HepG2 (cell line): ENCODE measurements around the gene ITPRIP. TPM values are rescaled to one million over a fixed set of nuclear protein-coding genes. Genes with fewer than 3 reads are reported as not detected.

Source experiments
- BHLHE40 ChIP-seq: IDR thresholded peaks from 2 replicates; pipeline ENCODE4 v1.6.1; 2011; ENCODE audit warnings: low read length, improper control_type of control experiment
- FOXC1 ChIP-seq: sonication (generic); formaldehyde crosslinking; IDR thresholded peaks from 2 replicates; pipeline ENCODE4 v1.8.0; 2022; ENCODE audit warnings: mild to moderate bottlenecking, missing genetic modification reagents, borderline replicate concordance
- HMG20A ChIP-seq: IDR thresholded peaks from 2 replicates; pipeline ENCODE4 v1.6.1; 2016; ENCODE audit warnings: borderline replicate concordance
- HNF4A ChIP-seq: sonication (generic); formaldehyde crosslinking; IDR thresholded peaks from 2 replicates; pipeline ENCODE4 v1.4.0; 2020; ENCODE audit warnings: missing genetic modification reagents
- MAFG ChIP-seq: sonication (generic); formaldehyde crosslinking; IDR thresholded peaks from 2 replicates; pipeline ENCODE4 v1.5.1; 2020; ENCODE audit warnings: mild to moderate bottlenecking, missing genetic modification reagents
- SAFB2 ChIP-seq: sonication (generic); formaldehyde crosslinking; IDR thresholded peaks from 2 replicates; pipeline ENCODE4 v1.5.1; 2020; ENCODE audit warnings: missing genetic modification reagents, low read depth, mild to moderate bottlenecking, borderline replicate concordance
- SP1 ChIP-seq, 2 experiments: fragments of 450-650 bp in 1 of 2; sonication (generic) in 1 of 2; formaldehyde crosslinking in 1 of 2; IDR thresholded peaks; 2 replicates each; pipeline versions ENCODE4 v1.4.0 to v1.6.1; 2016 to 2020; ENCODE audit warnings: missing genetic modification reagents in 1 of 2
- ZFY ChIP-seq: sonication (generic); formaldehyde crosslinking; IDR thresholded peaks from 2 replicates; pipeline ENCODE4 v1.4.0; 2020; ENCODE audit warnings: missing genetic modification reagents
- ZKSCAN8 ChIP-seq: IDR thresholded peaks from 2 replicates; pipeline ENCODE4 v1.6.1; 2016; ENCODE audit warnings: borderline replicate concordance, missing genetic modification reagents, missing compliant biosample characterization
- ZNF207 ChIP-seq: fragments of 450-650 bp; IDR thresholded peaks from 2 replicates; pipeline ENCODE4 v1.6.1; 2016; ENCODE audit warnings: antibody characterized with exemption, borderline replicate concordance
- ZNF431 ChIP-seq: sonication (generic); formaldehyde crosslinking; IDR thresholded peaks from 2 replicates; pipeline ENCODE4 v1.9.0; 2022; ENCODE audit warnings: missing genetic modification reagents, low read depth, mild to moderate bottlenecking, borderline replicate concordance
- ZNF484 ChIP-seq: sonication (generic); formaldehyde crosslinking; IDR thresholded peaks from 2 replicates; pipeline ENCODE4 v1.5.1; 2020; ENCODE audit warnings: mild to moderate bottlenecking, low read depth, missing genetic modification reagents, borderline replicate concordance
- polyA plus RNA-seq, 8 experiments: library from polyadenylated mRNA; depleted of rRNA in 3 of 8; stranded (reverse) in 7 of 8; unstranded in 1 of 8; fragments of >200 nt; fragmentation: Illumina TruSeq in 4 of 8; extraction: Trizol in 4 of 8; gene quantifications; 2 replicates each; pipeline versions ENCODE4 v1.2.1 to v1.2.3, GENCODE V29; 2011 to 2016; ENCODE audit warnings: low read depth in 4 of 8, missing spikeins in 1 of 8, mixed read lengths in 1 of 8; ENCODE audit not compliant: insufficient read depth in 1 of 8
- total RNA-seq, 5 experiments: library from RNA; depleted of rRNA; stranded (reverse); fragments of >200 nt; fragmentation: Illumina TruSeq; extraction: Trizol; gene quantifications; 2 replicates each; pipeline ENCODE4 v1.2.3, GENCODE V29; 2016; ENCODE audit warnings: low read depth in 1 of 5
- TF ChIP-seq, protein P1 (sequence below): sonication (generic); formaldehyde crosslinking; IDR thresholded peaks from 2 replicates; pipeline ENCODE4 v1.4.0; 2020; ENCODE audit warnings: mild to moderate bottlenecking, missing genetic modification reagents
- TF ChIP-seq, protein P2 (sequence below): sonication (generic); formaldehyde crosslinking; IDR thresholded peaks from 2 replicates; pipeline ENCODE4 v1.4.0; 2020; ENCODE audit warnings: missing genetic modification reagents, borderline replicate concordance
- TF ChIP-seq, protein P3 (sequence below): sonication (generic); formaldehyde crosslinking; IDR thresholded peaks from 2 replicates; pipeline ENCODE4 v1.8.0; 2022; ENCODE audit warnings: missing genetic modification reagents, mild to moderate bottlenecking, moderate library complexity, borderline replicate concordance
- TF ChIP-seq, protein P4 (sequence below): sonication (generic); formaldehyde crosslinking; IDR thresholded peaks from 2 replicates; pipeline ENCODE4 v1.4.0; 2020; ENCODE audit warnings: missing genetic modification reagents

The ITPRIP gene
- total and polyA plus RNA-seq, 2 of the 13 experiments (the other 11 are each of a cell fraction or from before 2014, with no cell fraction given), result 1.00 to 2.8 TPM

DNA sequence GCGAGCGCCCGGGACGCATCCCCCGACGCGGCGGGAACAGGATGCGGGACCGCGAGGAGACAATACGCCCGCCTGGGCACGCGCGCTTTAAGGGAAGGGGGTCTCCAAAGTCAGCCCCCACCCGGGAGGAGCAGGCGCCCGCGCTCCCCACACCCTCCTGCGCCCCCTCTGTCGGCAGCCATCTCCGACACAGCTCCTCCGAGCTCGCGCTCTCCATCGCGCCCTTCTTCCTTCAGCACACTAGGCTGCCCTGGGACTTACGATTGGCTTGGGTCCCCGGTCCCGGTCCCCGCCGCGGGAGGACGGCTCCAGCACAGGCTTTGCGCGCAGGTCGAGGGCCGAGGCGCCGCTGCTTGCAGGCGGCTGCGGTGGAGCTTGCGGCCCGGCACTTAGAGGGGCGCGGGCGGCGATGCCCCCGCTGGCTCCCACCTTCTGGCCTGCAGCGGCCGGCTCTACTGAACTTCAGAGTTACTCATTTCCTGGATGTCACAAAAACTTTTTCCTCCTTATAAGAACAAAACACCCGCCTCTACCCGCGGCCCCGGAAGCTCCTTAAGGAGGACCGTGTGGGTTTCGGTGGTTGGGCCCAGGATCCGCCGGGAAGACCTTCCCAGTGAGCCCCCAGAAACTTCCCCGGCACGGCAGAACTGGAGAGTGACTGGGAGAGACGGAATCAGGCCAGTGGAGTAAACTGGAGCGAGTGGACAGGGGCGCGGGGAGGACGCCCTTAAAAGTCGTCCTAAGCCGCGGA lies at the start of gene ITPRIP (continued):
- no peak for TF ChIP-seq FOXC1 (CRISPR knock-in tag)
- TF ChIP-seq SP1 (IDR thresholded peaks at IDR 0.05), result no peak
- TF ChIP-seq SP1 (CRISPR knock-in tag; IDR thresholded peaks at IDR 0.05), result no peak
- TF ChIP-seq, protein P1, sequence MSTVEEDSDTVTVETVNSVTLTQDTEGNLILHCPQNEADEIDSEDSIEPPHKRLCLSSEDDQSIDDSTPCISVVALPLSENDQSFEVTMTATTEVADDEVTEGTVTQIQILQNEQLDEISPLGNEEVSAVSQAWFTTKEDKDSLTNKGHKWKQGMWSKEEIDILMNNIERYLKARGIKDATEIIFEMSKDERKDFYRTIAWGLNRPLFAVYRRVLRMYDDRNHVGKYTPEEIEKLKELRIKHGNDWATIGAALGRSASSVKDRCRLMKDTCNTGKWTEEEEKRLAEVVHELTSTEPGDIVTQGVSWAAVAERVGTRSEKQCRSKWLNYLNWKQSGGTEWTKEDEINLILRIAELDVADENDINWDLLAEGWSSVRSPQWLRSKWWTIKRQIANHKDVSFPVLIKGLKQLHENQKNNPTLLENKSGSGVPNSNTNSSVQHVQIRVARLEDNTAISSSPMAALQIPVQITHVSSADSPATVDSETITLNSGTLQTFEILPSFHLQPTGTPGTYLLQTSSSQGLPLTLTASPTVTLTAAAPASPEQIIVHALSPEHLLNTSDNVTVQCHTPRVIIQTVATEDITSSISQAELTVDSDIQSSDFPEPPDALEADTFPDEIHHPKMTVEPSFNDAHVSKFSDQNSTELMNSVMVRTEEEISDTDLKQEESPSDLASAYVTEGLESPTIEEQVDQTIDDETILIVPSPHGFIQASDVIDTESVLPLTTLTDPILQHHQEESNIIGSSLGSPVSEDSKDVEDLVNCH (CRISPR knock-in tag), result no peak
- no peak for TF ChIP-seq ZNF207
- TF ChIP-seq, protein P2, sequence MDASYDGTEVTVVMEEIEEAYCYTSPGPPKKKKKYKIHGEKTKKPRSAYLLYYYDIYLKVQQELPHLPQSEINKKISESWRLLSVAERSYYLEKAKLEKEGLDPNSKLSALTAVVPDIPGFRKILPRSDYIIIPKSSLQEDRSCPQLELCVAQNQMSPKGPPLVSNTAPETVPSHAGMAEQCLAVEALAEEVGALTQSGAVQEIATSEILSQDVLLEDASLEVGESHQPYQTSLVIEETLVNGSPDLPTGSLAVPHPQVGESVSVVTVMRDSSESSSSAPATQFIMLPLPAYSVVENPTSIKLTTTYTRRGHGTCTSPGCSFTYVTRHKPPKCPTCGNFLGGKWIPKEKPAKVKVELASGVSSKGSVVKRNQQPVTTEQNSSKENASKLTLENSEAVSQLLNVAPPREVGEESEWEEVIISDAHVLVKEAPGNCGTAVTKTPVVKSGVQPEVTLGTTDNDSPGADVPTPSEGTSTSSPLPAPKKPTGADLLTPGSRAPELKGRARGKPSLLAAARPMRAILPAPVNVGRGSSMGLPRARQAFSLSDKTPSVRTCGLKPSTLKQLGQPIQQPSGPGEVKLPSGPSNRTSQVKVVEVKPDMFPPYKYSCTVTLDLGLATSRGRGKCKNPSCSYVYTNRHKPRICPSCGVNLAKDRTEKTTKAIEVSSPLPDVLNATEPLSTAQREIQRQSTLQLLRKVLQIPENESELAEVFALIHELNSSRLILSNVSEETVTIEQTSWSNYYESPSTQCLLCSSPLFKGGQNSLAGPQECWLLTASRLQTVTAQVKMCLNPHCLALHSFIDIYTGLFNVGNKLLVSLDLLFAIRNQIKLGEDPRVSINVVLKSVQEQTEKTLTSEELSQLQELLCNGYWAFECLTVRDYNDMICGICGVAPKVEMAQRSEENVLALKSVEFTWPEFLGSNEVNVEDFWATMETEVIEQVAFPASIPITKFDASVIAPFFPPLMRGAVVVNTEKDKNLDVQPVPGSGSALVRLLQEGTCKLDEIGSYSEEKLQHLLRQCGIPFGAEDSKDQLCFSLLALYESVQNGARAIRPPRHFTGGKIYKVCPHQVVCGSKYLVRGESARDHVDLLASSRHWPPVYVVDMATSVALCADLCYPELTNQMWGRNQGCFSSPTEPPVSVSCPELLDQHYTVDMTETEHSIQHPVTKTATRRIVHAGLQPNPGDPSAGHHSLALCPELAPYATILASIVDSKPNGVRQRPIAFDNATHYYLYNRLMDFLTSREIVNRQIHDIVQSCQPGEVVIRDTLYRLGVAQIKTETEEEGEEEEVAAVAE (CRISPR knock-in tag), result no peak
- TF ChIP-seq, protein P3, sequence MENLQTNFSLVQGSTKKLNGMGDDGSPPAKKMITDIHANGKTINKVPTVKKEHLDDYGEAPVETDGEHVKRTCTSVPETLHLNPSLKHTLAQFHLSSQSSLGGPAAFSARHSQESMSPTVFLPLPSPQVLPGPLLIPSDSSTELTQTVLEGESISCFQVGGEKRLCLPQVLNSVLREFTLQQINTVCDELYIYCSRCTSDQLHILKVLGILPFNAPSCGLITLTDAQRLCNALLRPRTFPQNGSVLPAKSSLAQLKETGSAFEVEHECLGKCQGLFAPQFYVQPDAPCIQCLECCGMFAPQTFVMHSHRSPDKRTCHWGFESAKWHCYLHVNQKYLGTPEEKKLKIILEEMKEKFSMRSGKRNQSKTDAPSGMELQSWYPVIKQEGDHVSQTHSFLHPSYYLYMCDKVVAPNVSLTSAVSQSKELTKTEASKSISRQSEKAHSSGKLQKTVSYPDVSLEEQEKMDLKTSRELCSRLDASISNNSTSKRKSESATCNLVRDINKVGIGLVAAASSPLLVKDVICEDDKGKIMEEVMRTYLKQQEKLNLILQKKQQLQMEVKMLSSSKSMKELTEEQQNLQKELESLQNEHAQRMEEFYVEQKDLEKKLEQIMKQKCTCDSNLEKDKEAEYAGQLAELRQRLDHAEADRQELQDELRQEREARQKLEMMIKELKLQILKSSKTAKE (CRISPR knock-in tag), result no peak
- 0 out of 2 replicates have a peak, but pooled peaks have one; percentile 50 for TF ChIP-seq ZNF431
- TF ChIP-seq SAFB2 (CRISPR knock-in tag), result no peak
- TF ChIP-seq ZFY (CRISPR knock-in tag), result peak; percentile 49; the same call in 1 of the 2 replicates
- TF ChIP-seq HMG20A, result no peak
- no peak for TF ChIP-seq ZKSCAN8 (CRISPR knock-in tag)
- TF ChIP-seq BHLHE40, result no peak
- TF ChIP-seq HNF4A (CRISPR knock-in tag), result no peak
- no peak for TF ChIP-seq ZNF484 (CRISPR knock-in tag)
- TF ChIP-seq MAFG (CRISPR knock-in tag), result no peak
- TF ChIP-seq, protein P4, sequence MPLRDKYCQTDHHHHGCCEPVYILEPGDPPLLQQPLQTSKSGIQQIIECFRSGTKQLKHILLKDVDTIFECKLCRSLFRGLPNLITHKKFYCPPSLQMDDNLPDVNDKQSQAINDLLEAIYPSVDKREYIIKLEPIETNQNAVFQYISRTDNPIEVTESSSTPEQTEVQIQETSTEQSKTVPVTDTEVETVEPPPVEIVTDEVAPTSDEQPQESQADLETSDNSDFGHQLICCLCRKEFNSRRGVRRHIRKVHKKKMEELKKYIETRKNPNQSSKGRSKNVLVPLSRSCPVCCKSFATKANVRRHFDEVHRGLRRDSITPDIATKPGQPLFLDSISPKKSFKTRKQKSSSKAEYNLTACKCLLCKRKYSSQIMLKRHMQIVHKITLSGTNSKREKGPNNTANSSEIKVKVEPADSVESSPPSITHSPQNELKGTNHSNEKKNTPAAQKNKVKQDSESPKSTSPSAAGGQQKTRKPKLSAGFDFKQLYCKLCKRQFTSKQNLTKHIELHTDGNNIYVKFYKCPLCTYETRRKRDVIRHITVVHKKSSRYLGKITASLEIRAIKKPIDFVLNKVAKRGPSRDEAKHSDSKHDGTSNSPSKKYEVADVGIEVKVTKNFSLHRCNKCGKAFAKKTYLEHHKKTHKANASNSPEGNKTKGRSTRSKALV (CRISPR knock-in tag), result peak; percentile 98
